Measurements from ENCODE around the gene MYLK3.
"Not testable (repeated sequence)": the region's sequence is repeated elsewhere in the genome, so short reads cannot be mapped to it uniquely, and the experiment has no call there.

Gene MYLK3

DNA sequence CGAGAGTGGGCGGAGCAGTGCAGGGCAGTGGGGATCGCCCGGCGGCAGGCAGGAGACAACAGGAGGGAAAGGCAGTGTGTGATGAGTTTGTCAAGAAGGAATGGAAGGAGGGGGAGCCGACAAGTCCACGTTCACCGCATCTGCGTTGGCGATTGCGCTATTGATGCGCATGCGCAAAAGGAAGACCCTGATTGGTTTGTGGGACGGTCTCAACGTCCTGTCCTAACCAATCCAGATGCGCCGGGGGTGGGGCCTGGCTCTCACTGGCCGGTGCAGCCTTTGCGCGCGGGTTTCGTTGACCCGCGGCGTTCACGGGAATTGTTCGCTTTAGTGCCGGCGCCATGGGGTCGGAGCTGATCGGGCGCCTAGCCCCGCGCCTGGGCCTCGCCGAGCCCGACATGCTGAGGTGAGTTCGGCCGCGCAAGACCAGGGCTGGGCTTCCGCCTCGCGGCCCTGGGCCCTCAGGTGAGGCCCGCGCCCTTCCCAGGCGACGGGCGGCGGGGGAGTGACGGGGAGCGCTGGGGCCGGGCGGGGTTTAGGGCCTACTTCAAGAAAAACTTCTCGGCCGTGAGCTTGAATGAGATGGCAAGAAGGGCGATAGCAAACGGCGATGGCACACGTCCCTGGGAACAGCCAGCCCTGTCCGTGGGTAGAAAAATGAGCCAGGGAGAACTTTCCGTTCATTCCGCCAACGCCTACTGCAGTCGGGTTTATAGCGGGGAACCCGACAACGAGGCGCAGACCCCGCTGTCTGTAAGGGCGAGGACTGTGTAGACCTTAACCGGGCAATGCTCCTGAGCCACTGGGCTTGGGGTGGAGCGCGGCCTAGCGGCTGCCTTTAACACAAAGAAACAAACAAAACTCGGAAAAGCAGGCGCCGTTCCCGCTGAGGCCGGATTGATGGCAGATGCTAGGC, 58.5 kb downstream of the MYLK3 start, which contains the start of gene ORC6:
TSS of gene ORC6 (plus strand) at position 295 of the 916 bp plus-strand sequence. CDS start at position 342, 47 bp downstream.
- DNase-seq (ENCODE audit: low spot score), result peak; percentile 97

DNA sequence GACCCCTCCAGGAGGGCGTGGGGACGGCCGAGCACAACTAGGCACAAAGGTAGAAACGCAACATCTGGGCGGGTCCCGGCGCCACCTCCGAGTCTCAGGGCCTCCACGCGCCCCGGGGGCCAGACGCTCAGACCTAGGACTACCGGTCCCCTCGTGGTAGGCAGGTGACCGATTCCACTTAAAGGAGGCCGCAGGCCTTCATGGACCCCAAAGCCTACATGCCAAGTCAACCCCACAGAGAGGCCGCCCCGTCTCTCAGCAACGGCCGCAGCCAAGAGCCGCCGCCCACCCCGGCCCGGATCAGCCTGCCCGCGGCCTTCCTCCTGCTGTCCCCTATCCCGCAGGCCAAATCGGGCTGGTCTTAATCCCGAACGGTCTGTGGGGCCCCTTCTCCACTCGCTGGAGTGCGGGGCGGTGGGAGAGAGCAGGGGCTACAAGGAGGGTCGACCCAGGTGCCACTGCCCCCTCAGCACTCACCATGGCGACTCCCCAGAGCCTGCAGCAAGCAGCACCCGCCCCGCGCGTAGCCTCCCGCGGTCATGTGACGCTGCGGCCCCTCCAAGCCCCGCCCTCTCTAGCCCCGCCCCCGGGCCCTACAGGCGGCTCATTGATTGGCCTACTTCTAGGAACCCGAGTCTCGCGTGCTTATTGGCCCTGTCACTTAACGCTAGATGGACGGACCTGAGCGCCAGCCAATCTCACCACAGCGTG, 59.3 kb downstream of the MYLK3 start, which contains the start of gene VPS35:
TSS of gene VPS35 (minus strand) at position 525 of the 711 bp plus-strand sequence. CDS start at position 480, 45 bp downstream.
- DNase-seq (ENCODE audit: low spot score), result peak; percentile 99

DNA sequence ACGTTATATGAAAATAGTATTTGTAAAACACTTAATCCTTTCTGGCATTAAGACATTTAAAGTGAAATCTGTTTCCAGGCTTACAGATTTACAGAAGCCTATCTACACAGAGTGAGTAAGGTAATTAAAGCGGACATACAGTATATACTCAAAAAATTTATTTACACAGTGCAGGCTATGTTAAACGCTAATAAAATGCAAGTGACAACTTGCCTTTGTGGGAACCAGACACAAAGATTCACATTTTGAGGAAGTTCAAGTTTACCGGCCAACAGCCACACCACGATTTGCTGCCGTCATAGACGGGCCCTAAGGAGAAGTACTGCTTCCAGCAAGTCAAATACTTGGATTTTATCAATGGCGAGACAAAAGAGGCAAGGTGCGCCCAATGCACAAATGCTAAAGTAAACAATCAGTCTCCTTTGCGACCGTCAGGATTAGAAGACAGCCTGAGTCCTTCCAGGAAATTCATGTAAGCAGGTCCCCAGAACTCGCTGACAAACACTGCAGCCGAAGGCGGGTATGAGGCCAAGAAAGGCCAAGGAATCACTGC, 60.0 kb downstream of the MYLK3 start:
- DNase-seq (ENCODE audit: low spot score), result no peak

DNA sequence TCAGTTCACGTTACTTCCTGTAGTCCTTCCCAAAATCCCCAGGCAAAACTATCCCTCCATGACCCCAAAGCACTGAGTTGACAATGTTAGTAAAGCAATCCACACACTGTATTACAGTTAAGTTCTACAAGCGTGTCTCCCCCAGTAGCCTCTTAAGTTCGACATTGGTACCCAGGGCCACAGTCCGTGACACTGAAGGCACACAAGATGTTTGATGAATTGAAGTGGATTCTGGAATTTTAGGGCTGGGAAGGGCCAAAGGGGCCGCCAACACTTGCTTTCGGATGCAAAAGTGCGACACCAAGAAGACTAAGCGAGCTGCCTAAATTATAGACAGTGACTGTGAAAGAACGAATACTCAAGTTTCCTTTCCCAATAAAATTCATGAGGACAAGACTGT, 60.7 kb downstream of the MYLK3 start:
- DNase-seq (ENCODE audit: low spot score), result no peak

DNA sequence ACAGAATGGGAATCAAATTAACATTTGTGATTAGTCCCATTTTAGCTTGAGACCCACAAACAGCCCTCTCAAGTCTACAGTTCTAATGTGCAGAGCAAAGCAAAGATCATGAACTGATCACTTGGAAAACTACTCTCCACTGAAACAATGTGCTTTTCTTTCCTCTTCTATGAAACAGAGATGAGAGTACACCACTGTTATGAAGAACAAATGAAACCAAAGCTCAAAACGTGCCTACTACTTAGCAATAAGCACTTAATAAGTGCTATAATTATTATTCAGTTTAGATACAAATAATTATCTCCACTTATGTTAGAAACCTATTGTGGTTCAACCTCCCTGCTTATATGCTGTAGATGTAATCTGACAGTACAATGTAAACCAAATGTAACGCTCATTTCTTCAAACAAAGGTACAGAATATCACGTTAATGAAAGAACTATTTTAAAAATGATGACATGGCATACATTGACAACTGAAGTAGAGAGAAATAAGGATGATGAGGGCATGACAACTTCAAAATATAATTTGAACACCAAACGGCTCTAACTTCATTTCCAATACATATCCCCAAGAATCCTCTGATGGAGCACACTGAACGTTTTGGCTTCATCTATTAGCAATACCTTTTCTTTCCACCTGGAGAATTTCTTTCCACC, 61.2 kb downstream of the MYLK3 start:
- no peak for DNase-seq (ENCODE audit: low spot score)

DNA sequence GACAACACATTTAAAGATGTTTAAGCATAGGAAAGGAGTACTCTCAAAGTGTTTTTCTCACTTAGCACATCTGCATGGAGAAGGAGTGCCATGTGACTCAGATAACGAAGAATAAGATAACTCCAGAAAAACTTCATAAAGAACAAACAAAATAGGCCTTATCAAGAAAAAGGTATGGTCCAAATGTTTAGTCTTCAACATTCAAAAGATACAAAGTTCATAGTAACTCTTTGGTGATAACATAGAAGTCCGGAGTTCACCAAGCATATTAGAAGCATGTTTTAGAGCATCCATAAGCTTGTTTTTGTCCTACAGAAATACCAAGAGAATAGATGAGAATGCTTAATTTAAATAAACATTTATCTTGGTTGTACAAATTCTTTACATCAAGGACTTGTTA, 66.3 kb downstream of the MYLK3 start:
- DNase-seq (ENCODE audit: low spot score), result not testable (repeated sequence)

DNA sequence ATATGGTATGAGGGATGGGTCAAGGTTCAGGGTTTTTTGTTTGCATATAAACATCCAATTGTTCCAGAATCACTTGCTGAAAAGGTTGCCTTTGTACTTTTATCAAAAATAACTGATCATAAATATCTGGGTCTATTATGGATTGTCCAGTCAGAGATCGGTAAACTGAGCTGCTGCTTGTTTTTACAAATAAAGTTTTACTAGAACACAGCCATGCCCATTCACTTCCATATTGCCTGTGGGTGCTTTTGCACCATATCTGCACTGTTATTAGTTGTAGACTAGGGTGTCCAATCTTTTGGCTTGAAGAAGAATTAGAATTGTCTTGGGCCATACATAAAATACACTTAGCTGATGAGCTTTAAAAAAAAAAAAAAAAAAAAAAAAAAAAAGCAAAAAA, 70.2 kb downstream of the MYLK3 start:
- not testable (repeated sequence) for DNase-seq (ENCODE audit: low spot score)

DNA sequence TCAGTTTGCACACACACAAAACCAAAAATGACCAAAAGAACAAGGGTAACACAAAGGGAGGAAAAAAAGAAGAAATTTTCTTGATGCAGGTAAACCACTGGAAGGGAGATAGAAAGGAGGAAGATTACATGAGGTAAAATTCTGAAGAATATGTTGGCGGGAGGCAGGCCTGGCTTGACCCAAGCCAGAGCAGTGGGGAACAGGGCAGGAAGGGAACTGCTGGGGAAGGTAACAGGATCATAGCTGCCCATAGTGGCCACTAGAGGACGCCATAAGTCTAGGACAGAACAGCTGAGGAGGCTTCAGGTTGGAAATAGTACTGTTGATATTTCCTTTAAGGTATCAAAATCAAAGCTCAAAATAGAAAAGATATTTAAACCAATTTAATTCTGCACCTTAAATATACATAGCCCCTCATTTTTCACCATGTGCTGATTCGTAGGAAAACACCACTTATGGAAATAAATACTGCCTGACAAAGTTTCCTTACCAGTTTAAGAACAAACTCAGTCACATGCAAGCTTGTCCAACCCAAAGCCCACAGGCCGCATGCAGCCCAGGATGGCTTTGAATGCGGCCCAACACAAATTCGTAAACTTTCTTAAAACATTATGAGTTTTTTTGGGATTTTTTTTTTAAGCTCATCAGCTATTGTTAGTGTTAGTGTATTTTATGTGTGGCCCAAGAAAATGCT, 74.7 kb downstream of the MYLK3 start:
- peak; percentile 81 for DNase-seq (ENCODE audit: low spot score)

DNA sequence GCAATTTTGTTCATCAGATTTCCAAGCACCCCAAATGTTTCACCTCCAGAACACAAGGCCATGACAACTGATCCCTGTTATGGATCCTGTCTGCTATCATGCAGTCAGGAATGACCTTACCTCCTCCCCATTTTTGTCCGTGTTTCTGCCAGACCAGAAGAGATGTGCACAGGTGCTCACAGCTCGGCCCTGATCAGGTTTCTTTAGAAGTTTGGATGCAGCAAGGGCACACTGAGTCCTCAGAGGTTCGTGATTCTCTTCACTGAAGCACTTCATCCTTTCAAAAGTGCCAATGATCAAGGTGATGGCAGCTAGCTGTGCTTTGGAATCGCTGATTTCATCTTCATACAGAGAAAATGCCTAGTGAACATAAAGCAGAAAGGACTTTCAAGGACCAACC, 86.0 kb downstream of the MYLK3 start:
- no peak for DNase-seq (ENCODE audit: low spot score)

DNA sequence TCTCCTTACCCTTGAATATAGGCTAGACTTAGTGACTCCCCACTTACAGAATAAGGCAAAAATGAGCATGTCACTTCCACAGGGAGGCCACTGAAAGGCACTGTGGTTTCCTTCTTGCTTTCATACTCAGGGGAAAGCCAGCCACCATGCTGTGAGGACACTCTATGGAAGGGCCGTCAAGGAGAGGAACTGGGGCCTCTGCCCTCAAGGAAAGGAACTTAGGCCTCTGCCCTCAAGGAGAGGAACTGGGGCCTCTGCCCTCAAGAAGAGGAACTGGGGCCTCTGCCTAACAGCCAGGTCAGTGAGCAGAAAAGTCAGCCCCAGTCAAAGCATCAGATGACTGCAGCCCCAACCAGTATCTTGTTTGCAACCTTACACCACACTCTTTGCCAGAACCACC, 89.2 kb downstream of the MYLK3 start:
- peak; percentile 20 for DNase-seq (ENCODE audit: low spot score)

All from NAMALWA (cell line).